HG02870 (cell line): Measurements from ENCODE around the gene RBM4B.

Source experiments
- ATAC-seq: cut with Tn5 transposase; IDR thresholded peaks from one replicate; pipeline ENCODE4 v1.9.1; 2021; ENCODE audit warnings: mild to moderate bottlenecking, moderate library complexity; ENCODE audit not compliant: unreplicated experiment

RBM4B gene

GRCh38 chr11:66708094-66708493 is 30.4 kb upstream of the RBM4B start:
- no peak for ATAC-seq

GRCh38 chr11:66707486-66707885 is 29.8 kb upstream of the RBM4B start:
- ATAC-seq = no peak

DNA sequence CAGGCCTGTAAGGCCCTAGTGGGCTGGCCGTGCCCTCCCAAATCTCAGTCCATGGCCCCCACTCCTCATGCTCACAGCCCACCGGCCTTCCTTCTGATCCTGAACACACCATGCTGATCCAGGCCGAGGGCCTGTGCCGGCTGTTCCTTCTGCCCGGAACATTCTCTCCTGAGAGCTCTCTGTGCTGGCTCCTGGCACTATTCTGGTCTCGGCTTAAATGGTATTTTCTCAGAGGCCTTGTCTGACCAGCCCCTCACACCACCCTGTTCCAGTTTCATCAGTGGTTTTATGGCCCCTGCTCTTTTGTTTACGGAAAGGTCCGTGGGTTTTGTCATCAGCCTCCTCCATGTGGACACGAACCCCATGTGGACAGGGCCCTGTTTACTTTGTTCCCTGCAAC is 29.3 kb upstream of the RBM4B start:
- no peak for ATAC-seq

GRCh38 chr11:66705587-66706335 is 28.1 kb upstream of the RBM4B start:
- no peak for ATAC-seq

GRCh38 chr11:66704659-66705360 is 27.1 kb upstream of the RBM4B start:
- ATAC-seq = no peak

- no peak for ATAC-seq
Observed at GRCh38 chr11:66701432-66702240, 23.9 kb upstream of the RBM4B start.

GRCh38 chr11:66700742-66701141 is 23.1 kb upstream of the RBM4B start:
- ATAC-seq = no peak

DNA sequence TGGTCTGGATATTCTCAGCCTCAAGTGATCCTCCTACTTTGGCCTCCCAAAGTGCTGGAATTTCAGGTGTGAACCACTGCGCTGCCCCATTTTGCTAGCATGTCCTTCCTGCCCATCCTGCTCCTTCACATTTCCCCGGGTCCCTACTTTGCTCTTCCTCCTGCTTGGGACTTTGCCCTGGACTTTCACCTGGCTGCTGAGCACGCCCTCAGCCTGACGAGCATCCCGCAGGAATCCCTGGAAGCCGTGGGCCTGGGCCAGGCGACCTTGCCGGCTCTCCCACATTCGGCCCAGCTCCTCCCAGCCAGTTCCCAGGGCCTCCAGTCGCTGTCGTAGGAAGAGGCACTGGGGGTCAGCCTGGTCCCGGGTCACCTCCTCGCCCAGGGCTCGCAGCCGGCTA is 22.6 kb upstream of the RBM4B start:
- no peak for ATAC-seq

DNA sequence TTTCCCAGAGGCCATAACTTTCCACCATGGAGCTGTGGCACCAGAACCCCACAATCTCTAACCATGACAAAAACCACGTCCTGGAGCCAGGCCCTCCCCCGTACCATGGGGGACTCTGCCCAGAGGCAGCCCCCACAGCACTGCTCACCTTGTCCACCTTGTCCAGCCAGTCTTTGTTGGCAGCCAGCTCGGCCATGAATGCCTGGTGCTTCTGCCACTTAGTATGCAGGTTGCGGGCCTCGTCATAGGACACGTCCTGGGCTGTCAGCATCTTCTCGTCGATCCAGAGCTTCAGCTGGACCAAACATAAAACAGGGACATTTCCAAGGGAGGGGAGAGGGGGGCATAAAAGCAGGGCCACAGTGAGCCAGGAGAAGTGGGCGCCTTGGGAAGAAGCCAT is 20.8 kb upstream of the RBM4B start:
- no peak for ATAC-seq

DNA sequence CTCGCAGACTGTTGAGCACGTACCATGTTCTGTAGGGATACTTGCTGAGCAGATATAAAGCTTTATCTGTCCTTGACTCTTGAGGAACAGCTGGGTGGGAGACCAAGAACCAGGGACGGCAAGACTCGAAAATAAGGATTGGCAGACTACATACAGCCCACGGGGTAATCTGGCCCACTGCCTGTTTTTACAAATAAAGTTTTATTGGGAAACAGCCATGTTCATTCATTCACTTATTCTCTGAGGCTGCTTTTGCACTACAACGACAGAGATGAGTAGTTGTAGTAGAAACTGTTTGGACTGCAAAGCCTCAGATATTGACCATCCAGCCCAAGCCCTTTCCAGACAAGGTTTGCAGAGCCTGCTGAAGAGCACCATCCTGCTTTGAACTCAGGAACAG is 20.3 kb upstream of the RBM4B start:
- ATAC-seq = no peak

- ATAC-seq = no peak
Observed at GRCh38 chr11:66696146-66696545, 18.5 kb upstream of the RBM4B start.

- ATAC-seq = no peak
Observed at GRCh38 chr11:66694732-66695207, 17.1 kb upstream of the RBM4B start.

DNA sequence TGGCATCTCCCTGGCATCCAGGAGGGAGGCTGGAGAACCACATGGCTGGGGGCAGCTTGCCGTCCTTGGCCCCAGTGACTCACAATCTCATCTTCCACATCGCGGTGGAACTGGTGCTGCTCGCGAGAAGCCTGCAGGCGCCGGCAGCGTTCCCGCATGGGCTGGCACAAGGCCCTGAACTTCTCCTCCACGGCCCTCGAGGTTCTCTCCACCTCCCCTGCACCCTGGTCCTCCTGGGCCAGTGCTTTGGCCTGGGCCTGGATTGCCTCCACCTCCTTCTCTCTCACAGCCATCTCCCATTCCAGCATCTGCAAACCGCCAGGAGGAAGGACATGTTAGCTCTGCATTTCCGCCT is 16.3 kb upstream of the RBM4B start:
- ATAC-seq = no peak

DNA sequence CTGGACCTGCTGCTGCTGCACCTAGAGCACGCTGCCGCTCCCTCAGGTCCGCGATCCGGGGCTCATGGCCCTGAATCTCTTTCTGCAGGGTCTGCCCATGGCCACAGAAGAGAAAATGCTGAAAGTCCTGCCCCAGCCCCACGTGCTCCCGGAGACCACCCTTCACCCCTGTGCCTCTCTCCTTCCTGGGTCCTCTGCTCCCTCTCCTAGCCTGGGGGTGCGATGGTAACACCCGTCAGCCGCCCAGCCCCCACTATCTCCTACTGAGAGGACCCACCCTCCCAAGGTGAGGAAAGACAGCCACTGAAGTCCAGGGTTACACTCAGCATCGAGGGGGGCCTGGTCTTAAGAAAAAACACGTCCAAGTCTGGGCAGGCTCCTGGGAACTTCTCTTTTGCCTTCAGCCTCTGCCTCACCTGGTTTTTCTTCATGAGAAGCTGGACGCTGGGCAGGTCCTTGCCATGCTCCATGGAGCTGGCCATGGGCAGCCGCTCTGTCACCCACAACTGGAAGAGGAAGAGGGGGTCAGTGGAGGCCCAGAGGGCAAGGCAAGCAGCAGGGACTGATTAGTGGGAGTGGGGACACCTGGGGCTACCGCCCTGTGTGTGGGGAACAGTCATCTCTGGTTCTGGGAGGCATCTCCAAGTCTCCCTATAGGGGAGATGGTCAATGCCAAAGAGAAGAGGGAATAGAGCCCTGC is 15.8 kb upstream of the RBM4B start:
- no peak for ATAC-seq

DNA sequence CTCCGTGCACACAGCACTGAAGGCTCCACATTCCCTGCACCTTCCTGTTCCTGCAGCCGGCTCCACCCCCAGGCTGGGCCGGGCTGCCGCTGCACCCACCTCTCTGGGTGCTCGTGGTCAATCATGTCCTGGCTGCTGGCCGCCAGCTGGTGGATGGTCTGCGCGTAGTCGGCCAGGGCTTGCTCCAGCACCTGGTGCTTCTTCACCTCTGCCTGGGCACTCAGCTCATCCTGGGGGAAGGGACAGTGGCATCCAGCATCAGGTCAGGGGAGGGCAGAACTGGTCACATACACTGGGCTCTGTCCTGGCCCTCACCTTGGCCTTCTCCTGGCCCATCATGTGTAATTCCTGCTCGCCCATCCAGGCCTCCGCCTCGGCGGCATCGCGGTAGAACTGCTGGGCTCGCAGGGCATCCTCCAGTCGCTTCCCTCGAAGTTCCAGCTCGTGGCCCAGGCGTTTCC is 15.2 kb upstream of the RBM4B start:
- ATAC-seq = no peak

GRCh38 chr11:66692446-66692845 is 14.8 kb upstream of the RBM4B start:
- ATAC-seq = no peak

GRCh38 chr11:66691311-66691980 is 13.8 kb upstream of the RBM4B start:
- no peak for ATAC-seq

DNA sequence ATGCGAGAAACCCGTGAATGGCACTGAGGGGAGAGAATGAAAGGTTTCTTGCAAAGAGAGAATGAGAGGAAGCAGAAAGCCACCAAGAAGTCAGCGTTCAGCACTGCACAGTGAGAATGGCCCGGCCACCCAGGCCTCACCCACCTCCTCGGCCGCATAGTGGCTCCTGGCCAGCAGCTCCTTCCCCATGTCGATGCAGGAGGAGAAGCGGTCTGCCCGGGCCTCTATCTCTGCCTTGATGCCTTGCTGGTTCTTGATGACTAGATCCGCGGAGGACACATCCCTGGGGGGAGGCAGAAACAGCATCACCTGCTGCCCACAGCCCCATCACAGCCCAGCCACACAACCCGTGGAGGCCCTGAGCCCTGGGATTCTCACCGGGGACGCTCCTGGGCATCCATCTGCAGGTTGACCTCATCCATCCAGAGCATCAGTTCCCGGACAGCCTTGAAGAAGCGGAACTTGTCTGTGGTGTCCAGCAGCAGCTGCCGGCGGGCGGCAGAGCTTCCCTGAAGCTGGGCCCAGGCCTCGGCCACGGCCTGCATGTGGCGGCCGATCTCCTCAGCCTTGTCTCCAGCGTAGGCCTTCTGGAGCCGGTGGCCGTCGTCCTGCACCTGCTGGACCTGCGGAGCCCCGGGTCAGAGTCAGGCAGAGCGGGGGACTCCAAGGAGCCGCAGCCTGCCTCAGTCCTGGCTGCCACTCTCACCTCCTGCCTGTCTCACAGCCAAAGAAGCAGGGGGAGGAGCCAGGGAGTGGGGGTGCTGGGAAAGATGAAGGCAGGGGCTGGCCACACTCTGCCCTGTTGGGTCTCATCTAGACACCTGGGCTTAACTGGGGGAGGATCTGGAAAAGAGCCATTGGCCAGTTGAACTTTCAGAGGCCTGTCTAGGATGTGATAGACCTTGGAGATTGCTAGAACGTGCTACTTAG is 12.2 kb upstream of the RBM4B start:
- no peak for ATAC-seq
